Measurements from ENCODE around the gene C16orf74.

DNA sequence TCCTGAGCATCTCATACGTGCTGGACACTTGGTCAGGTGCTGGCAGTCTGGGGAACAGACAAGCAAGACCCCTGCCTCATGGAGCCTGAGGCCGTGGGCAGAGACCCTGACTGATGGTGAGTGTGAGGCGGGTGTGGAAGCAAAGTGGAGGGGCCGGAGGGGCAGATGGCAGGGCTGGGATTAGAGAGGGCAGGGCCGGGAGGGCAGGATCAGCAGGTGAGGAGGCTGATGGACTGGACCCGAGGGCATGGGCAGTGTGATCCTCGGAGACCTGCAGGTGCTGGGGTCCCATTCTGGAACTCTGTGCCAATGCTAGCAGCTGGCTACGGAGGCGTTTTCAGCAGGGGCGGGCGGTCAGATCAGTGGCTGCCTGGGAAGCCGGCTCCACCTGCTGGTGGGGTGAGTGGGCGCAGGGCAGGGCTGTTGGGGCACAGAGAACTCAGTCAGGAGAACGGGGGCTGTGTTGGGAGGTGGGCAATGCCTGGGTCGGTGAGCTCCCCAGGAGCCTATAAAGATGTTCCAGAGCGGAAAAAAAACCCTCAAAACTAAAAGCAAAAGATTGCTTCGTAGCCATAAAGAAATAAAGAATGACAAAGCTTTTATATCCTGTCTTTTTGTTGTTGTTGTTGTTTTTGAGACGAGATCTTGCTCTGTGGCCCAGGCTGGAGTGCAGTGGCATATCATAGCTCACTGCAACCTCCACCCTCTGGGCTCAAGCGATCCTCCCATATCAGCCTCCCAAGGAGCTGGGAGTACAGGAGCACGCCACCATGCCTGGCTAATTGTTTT, 8.9 kb upstream of the C16orf74 start:
- TF ChIP-seq, protein P1, sequence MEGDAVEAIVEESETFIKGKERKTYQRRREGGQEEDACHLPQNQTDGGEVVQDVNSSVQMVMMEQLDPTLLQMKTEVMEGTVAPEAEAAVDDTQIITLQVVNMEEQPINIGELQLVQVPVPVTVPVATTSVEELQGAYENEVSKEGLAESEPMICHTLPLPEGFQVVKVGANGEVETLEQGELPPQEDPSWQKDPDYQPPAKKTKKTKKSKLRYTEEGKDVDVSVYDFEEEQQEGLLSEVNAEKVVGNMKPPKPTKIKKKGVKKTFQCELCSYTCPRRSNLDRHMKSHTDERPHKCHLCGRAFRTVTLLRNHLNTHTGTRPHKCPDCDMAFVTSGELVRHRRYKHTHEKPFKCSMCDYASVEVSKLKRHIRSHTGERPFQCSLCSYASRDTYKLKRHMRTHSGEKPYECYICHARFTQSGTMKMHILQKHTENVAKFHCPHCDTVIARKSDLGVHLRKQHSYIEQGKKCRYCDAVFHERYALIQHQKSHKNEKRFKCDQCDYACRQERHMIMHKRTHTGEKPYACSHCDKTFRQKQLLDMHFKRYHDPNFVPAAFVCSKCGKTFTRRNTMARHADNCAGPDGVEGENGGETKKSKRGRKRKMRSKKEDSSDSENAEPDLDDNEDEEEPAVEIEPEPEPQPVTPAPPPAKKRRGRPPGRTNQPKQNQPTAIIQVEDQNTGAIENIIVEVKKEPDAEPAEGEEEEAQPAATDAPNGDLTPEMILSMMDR (IDR thresholded peaks at IDR 0.05; ENCODE audit: insufficient read depth, low read length, poor library complexity, severe bottlenecking) = peak; percentile 56
- TF ChIP-seq EZH2phosphoT487 (conservative IDR thresholded peaks at IDR 0.05; ENCODE audit: low read length) = no peak; the same call in 1 of the 2 replicates

Measured in SU-DHL-6 (cell line).